Measurements from ENCODE around the gene FAM209A.
"Not testable (repeated sequence)": the region's sequence is repeated elsewhere in the genome, so short reads cannot be mapped to it uniquely, and the experiment has no call there.

The FAM209A gene, protein sequence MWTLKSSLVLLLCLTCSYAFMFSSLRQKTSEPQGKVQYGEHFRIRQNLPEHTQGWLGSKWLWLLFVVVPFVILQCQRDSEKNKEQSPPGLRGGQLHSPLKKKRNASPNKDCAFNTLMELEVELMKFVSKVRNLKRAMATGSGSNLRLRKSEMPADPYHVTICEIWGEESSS

DNA sequence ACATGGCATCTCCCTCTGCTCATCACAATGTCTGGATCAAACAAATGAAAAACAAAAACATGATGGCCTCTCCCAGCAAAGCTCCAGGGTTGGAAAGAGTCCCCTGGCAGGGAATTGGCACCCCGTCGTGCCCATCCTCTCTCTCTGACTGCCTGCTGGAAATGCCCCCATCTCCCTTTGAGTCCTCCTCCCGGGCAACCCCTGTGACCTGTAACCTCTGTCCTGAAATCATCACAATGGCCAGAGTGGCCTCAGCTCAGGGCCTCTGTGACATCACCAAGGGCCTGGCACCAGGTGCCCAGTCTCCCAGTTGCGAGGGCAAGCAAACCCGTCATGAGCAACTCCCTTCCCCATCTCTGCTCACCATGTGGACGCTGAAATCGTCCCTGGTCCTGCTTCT is at the start of gene FAM209A:
FAM209A (plus strand) TSS at position 301 of the 400 bp plus-strand sequence; CDS start at position 366, 65 bp downstream.
- not testable (repeated sequence) for DNase-seq (ENCODE audit: low read depth)

DNA sequence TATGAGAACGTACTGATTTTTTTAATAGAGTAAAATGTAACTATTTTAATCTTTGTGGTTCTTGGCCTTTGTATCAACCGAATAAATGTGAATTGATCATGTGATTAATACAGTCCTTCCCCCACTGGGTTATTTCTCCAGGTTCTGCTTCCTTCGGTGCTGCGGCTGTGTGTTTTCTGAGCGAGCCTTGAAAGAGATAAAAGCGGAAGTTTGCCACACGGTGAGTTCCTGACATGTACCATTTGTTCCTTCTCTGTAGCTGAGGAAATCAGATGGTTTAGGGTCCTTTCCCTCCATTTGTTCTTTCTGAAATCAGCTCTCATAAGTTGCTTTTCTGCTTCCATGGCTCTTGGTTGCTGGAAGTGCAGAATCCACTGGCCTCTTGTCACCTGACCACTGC is 40.6 kb upstream of the FAM209A start:
- no peak for DNase-seq (ENCODE audit: low read depth)

DNA sequence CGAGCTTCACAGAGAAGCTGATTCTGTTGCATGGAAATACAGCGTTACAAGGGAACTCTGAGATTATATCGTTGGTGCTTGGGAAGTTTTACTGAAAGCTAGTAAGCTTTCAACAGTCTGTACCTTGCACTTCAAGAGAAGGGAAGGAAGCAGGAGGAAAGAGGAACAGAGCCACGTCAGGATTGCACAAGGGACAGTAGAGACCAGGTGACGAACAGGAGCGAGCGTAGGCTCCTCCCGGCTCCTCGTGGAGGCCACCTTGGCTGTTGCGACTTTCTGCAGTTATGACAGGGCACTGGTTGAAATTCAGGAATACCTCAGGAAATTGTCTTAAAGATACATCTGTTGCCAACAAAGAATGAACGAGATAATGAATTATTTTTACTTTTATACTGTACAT is 37.3 kb upstream of the FAM209A start:
- no peak for DNase-seq (ENCODE audit: low read depth)

DNA sequence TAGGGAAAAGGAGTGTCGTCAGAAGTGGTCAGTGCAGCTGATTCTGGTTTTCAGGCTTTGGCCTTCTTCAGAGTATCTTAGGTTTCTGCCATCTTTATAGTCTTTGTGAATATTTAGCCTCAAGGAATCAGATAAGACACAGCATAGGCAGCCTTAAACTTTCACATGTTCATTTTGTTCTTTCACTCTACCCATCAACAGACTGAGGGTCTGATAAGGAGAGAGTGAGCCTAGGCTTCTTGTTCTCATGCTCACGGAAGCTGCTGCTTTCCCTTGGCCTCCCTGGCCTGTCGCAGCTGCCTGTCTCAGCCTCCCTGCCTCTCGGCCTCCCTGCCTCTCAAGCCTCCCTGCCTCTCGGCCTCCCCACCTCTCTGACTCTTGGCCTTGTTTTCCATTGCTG is 36.0 kb upstream of the FAM209A start:
- no peak for DNase-seq (ENCODE audit: low read depth)

DNA sequence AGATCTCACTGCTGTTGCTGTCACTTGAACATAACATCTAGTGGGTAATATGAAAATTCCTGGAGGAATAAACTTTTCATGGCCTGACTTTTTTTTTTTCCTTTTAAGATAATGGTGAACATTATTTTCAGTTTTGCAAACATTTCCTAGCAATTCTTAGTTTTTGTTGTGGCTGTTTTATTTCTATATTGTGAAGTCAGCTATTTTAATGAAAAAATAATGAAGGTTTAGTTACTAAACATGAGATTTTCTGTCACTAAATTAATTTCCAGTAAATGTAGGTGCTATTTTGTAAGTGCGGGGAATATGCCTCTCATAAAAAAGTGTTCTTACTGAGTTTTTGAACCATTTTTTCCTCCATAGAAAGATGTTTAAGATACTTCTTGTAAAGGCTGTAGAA is 23.4 kb upstream of the FAM209A start:
- no peak for DNase-seq (ENCODE audit: low read depth)

DNA sequence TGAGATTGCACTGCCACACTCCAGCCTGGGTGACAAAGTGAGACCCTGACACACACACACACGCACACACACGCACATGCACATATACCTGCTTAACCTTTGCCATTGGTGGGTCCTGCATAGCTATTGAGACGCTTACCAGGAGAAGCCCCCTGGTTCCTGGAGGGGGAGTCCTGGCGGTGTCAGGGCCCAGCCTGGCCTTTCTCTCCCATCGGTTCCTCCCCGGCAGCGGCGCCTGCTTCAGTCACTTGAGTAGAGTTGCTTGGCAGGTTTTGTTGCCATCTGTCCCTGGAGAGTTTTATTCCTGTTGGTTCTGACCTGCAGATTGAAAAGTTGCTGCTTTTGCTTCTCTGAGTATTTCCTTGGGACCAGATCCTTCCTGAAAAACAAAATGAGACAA is 20.6 kb upstream of the FAM209A start:
- DNase-seq (ENCODE audit: low read depth): no peak

DNA sequence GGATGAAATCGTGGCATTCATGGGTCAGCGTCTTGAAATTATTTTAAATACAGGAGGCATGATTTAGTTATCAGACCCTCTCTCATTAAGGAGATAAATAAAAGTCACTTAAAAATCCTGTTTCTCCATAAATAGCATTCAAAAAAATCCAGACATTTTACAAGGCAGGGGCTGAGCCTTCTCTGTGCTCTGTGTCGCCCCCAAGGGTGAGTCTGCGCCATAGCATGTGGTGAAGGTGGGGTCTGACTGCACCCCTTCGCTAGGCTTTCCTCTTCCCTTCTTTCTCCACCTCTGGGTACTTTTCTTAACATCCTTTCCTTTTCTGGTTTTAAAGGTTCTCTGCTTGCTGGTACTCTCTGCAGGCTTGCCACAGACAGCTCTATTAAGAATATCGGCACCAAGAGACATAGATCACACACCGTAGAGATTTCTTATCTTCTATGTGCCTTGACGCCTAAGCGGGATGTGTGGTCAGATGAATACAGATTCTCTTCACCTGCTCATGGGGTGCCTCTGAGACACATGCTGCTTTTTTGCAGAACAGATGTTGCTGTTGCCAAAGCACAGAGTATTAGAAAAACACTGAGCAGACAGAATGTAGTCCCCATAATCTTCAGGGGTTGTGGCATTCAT is 20.1 kb upstream of the FAM209A start:
- no peak for DNase-seq (ENCODE audit: low read depth)

DNA sequence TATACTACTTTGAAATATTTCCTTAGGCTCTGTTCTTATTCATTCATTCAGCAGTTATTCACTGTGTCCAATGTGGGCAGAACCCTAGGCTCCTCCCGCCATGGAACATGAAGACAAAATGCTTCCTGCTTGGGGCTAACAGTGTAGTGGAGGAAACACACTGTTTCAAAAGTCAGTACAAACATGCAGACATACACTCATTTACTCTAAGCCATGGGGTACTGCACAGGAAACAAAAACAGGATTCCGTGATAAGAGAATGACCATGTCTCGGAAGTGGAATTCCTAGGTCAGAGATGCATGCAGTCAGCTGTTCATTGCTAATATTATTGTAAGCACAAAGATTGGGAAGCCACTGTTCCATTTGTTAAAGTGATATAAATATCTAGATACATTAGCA is 18.4 kb upstream of the FAM209A start:
- DNase-seq (ENCODE audit: low read depth): no peak

DNA sequence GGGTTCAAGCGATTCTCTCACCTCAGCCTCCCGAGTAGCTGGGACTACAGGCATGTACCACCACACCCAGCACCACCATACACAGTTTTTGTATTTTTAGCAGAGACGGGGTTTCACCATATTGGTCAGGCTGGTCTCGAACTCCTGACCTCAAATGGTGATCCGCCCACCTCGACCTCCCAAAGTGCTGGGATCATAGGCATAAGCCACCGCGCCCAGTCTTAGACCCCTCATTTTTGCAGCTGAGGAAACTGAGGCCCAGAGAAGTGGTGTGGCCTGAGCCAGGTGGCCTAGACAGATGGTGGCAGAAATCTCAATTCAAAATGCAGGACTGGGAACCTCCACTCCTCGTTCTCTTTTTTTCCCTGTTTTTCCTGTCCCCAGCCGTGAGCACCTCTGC is 12.6 kb upstream of the FAM209A start:
- DNase-seq (ENCODE audit: low read depth): no peak

DNA sequence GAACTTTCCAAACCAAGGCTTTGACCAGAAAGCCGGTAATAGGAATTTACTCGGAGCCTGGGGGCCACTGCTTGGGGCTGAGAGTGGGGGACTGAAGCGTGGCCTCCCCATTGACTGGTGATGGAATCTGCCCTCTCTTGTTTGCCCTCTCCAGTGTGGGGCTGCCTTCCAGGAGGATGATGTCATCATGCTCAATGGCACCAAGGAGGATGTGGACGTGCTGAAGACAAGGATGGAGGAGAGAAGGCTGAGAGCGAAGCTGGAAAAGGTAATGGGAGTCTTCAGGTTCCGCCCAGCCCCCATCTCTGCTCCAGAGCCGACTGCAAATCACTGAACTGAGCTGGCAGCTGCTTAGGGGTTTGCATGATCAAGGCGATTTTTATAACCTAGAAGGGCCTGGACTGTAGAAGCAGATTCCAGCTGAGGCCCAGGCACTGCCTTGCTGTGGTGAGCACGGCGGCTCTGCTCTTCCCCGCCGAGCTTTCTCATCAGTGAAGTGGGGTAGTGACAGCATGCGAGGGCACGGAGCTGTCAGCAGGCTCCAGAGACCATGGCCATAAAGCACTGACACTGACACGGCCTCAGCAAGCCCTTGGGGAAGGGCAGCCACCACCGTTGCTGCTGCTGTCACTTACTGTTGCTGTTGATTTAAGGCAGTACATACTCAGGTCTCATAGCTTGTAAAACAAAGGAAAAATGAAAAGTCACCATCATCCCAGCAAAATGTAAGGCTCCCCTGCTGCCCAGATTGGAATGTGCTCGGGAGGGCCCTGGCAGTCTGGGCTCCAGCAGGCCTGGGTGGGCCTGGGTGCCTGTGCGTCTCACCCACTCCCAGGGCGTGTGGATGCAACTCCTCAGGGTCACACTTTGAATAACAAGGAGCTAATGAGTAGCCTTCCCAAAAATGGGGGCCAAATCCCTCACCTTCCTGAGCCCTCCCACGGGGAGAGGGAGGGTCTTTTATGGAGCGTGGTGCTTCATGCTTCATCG is 11.1 kb upstream of the FAM209A start:
- DNase-seq (ENCODE audit: low read depth): no peak

DNA sequence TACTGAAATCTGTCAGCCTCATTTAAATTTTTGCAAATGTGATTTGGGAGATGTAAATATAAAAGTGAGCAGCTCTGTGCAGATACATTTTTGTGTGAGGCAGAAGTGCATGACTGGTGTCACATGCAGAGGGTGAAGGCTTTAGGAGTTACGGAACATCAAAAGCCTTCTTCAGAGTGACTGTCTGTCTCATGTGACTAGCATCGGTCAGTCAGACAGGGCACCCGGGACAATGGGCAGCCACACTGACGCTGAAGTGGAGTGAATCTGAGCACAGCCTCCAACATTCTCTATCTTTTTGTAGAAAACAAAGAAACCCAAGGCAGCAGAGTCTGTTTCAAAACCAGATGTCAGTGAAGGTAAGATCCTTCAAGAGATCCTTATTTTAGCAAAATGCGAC is 7.9 kb upstream of the FAM209A start:
- no peak for DNase-seq (ENCODE audit: low read depth)

DNA sequence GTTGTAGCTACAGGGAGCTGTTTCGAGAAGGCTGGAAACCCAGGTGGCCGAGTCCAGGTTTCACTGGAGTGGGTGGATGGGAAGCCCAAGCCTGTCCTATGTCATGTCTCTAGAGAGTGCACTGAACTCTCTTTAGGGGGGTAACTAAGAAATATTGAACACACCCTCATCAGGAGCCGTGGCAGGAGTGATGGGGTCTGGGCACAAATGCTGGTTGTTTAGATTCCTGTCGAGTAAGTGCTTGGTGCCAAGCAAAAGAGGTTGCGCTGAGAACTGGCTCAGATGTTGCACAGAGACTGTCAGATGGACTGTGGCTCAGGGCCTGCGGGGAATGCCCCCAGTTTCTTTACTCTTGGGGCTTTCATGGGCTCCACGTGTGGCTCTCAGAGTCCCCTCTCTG is 7.3 kb upstream of the FAM209A start:
- no peak for DNase-seq (ENCODE audit: low read depth)

DNA sequence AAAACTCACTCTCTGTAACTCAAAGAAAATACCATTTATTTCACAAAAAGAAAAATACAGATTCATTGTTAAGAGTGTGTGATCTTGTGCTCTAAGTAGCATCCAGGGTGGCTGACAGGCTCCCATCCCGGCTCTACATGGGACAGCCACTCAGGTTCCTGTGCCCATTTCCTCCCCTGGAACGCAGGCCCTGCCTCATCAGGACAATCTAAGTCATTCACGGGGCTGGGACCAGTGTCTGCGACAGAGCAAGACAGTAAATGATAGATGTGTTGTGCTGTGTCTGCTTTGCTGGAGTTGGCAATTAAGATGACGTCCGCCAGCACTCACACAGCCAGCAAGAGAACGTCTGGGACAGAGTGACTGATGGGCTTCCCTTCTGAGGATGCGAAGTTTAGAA is 6.9 kb upstream of the FAM209A start:
- DNase-seq (ENCODE audit: low read depth): no peak

DNA sequence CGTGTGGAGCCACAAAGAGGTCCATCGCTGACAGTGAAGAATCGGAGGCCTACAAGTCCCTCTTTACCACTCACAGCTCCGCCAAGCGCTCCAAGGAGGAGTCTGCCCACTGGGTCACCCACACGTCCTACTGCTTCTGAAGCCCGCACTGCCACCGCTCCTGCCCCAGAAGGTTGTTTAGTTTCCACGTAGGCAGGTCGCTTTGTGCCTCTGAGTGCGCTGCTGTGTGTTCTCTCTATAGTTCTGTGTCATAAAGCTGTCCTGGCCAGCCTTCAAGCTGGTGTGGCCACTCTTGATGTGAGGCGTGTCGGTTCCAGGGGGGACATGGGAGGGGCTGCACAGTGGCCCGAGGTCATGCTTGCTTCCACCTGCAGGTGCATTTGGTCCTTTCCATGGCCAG is 6.4 kb upstream of the FAM209A start:
- no peak for DNase-seq (ENCODE audit: low read depth)

DNA sequence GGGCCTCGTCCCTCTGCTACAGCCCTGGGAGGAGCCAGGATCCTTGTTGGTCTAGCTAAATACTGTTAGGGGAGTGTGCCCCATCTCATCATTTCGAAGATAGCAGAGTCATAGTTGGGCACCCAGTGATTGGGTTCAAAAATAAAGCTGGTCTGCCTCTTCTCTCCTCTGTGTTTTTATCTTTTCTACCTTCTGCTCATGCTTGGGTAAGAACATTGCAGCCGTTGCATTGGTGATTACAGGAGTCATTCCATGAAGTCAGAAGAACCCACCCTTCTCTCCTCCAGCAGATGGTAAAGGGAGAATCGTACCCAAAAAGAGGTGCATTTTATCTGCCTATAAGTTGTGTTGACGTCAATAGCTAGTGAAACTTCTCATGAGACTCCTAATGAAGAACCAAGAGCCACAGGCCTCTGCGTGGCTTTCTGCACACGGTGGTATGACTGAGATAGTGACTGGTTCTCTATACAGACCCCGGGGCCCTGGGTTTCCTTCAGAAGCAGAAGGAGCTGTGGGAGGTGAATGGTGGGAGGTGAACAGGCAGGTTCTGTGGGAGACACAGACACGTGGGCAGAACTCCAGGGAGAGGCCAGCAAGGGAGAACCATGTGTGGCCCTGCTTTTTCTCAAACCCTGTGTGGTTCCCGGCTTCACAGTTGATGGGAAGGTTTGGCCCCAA is 5.7 kb upstream of the FAM209A start:
- no peak for DNase-seq (ENCODE audit: low read depth)

DNA sequence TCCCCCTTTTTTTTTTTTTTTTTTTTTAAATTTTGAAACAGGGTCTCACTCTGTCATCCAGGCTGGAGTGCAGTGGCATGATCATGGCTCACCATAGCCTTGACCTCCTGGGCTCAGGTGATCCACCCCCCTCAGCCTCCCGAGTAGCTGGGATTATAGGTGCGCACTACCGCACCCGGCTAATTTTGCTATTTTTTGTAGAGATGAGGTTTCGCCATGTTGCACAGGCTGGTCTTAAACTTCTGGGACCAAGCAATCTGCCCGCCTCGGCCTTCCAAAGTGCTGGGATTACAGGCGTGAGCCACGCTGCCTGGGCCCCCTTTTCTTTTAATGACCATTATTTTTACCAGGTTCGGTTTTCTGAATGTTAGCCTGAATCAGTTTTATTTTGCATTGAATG is 5.0 kb upstream of the FAM209A start:
- no peak for DNase-seq (ENCODE audit: low read depth)

DNA sequence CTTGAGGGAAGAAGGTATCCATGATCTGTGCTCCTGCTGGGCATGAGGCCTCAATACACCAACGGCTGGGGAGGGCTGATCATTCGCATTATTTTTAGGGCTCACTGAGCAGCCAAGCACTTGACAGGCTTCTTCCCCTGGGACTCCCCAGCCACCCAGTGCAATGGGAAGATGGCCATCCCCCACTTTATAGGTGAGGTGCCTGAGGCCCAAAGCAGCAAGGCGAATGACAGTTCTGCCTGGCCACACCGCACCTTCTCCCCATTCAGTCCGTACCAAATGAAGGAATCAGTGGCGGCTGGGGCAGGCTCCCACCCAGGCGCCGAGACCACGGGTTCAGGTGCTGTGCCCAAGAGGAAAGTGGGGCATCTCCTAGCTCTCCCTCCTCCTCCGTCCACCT is 4.4 kb upstream of the FAM209A start:
- DNase-seq (ENCODE audit: low read depth): no peak

DNA sequence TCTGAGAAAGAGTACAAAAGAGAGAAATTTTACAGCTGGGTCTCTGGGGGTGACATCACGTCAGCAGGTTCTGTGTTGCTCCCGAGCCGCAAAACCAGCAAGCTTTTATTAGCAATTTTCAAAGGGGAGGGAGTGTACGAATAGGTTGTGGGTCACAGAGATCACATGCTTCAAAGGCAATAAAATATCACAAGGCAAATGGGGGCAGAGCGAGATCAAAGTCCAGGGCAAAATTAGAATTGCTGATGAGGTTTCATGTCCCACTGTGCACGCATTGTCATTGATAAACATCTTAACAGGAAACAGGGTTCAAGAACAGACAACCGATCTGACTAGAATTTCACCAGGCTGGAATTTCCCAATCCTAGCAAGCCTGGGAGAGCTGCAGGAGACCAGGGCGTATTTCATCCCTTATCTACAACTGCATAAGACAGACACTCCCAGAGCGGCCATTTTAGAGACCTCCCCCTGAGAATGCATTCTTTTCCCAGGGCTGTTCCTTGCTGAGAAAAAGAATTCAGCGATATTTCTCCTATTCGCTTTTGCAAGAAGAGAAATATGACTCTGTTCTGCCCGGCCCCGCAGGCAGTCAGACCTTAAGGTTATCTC is 3.7 kb upstream of the FAM209A start:
- DNase-seq (ENCODE audit: low read depth): not testable (repeated sequence)

DNA sequence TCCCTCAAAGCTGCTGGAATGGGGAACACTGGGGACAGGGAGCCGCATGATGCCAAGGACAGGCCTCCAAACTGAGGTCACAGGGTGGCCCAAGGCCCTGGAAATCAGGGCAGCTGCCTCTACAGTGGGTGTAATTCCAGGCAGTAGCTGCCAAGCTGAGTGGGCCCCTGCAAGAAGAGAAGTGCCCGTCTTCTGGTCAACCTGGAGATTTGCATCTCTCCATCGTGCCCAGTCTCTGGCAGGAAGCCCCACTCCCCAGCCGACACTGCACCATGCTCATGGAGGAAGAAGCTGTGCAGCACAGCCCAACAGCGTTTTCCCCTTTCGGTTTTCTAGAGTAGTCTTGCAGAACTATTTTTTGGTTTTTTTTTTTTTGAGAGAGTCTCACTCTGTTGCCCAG is 2.2 kb upstream of the FAM209A start:
- DNase-seq (ENCODE audit: low read depth): no peak

DNA sequence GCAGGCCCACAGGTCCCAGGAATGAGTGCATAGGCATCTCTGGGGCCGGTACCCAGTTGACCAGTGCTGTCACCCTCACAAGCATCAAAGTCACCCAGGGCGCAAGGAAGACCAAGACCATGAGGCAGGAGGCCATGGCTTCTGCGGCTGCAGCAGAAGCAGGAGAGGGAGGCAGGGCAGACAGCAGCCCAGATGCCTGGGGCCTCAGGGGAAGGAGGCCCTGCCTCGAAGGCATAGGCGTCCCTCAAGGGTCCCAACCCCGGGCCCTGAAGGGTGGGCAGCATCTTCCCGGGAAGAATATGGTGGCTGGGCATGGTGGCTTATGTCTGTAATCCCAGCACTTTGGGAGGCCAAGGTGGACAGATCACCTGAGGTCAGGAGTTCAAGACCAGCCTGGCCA is 3.0 kb downstream of the FAM209A start:
- DNase-seq (ENCODE audit: low read depth): no peak

DNA sequence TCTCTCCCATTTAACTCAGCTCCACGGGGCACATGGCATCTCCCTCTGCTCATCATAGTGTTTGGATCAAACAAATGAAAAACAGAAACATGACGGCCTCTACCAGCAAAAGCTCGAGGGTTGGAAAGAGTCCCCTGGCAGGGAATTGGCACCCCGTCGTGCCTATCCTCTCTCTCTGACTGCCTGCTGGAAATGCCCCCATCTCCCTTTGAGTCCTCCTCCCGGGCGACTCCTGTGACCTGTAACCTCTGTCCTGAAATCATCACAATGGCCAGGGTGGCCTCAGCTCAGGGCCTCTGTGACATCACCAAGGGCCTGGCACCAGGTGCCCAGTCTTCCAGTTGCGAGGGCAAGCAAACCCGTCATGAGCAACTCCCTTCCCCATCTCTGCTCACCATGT is 8.4 kb downstream of the FAM209A start, which contains the start of gene FAM209B:
FAM209B (plus strand) TSS at position 301 of the 400 bp plus-strand sequence; CDS start at position 397, 96 bp downstream.
- not testable (repeated sequence) for DNase-seq (ENCODE audit: low read depth)

DNA sequence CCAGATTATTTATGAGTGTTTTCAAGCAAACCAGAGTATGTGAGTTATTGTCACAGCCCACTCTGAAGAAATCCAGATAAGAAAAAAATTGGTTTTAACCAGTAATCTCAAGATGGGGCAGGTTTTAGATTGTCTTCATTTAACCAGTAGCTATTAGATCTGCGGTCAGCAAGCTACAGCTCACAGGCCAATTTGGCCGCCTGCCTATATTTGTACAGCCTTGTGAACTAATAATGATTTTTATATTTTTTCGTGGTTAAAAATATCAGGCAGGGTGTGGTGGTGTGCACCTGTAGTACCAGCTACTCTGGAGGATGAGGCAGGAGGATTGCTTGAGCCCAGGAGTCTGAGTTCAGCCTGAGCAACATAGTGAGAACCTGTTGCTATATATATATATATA is 13.5 kb downstream of the FAM209A start:
- DNase-seq (ENCODE audit: low read depth): no peak
